ENCODE results near the gene CFAP20DC. TPM values are rescaled to one million over a fixed set of nuclear protein-coding genes. Genes with fewer than 3 reads are reported as not detected.

Gene CFAP20DC
- total RNA-seq, 1 donor from 2014 or later = 8.2 TPM

GRCh38 chr3:58946875-58947274 lies 103.0 kb downstream of the CFAP20DC start:
- DNase-seq (ENCODE audit: low read depth) = no peak
- Histone ChIP-seq H3K4me3 (ENCODE audit: low read depth, low read length) (no peak overlapping the region), H3K27me3 (ENCODE audit: control insufficient read depth, insufficient read depth, low read length) (no peaks in the 10 kb centered on the region), H3K36me3 (ENCODE audit: control insufficient read depth, insufficient read depth, low read length) (no peaks in the 10 kb centered on the region)
- TF ChIP-seq, protein P1, sequence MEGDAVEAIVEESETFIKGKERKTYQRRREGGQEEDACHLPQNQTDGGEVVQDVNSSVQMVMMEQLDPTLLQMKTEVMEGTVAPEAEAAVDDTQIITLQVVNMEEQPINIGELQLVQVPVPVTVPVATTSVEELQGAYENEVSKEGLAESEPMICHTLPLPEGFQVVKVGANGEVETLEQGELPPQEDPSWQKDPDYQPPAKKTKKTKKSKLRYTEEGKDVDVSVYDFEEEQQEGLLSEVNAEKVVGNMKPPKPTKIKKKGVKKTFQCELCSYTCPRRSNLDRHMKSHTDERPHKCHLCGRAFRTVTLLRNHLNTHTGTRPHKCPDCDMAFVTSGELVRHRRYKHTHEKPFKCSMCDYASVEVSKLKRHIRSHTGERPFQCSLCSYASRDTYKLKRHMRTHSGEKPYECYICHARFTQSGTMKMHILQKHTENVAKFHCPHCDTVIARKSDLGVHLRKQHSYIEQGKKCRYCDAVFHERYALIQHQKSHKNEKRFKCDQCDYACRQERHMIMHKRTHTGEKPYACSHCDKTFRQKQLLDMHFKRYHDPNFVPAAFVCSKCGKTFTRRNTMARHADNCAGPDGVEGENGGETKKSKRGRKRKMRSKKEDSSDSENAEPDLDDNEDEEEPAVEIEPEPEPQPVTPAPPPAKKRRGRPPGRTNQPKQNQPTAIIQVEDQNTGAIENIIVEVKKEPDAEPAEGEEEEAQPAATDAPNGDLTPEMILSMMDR (IDR thresholded peaks at IDR 0.05; ENCODE audit: insufficient read depth, low read length, poor library complexity, severe bottlenecking) = no peak

DNA sequence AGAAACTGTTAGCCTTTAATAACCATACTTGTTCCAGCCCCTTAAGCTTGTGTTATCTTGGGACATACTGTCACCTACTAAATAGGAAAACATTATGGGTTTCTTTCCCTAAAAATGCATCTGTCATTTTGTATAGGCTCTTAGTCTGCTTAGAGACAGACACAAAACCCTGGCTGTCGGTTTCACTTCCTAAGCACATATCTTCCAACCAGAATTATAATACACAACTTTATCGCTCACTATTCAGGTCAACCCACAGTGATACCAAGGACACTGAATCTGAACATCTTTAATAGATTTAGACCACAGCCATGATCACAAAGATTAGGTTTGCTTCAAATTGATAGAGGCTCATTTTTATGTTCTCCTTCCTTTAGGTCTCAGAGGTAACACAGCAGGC lies 111.8 kb downstream of the CFAP20DC start:
- Histone ChIP-seq H3K36me3 (ENCODE audit: control insufficient read depth, insufficient read depth, low read length) (no peaks in the 10 kb centered on the region), H3K27me3 (ENCODE audit: control insufficient read depth, insufficient read depth, low read length) (no peaks in the 10 kb centered on the region), H3K4me3 (ENCODE audit: low read depth, low read length) (no peak overlapping the region)
- TF ChIP-seq, protein P1 (IDR thresholded peaks at IDR 0.05; ENCODE audit: insufficient read depth, low read length, poor library complexity, severe bottlenecking) = no peak
- no peak for DNase-seq (ENCODE audit: low read depth)

DNA sequence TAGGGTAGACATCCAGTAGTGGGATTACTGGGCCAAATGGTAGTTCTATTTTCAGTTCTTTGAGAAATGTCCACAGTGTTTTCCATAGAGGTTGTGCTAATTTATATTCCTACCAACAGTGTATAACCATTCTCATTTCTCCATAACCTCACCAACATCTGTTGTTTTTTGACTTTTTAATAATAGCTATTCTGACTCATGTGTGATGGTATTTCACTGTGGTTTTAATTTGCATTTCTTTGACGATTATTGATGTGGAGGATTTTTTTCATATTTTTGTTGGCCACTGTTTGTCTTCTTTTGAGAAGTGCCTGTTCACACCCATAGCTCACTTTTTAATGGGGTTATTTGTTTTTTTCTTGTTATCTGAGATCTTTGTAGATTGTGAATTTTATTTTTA lies 125.2 kb downstream of the CFAP20DC start:
- no peak for DNase-seq (ENCODE audit: low read depth)
- no peaks in the 10 kb centered on the region for H3K27me3 ChIP-seq (ENCODE audit: control insufficient read depth, insufficient read depth, low read length)
- H3K4me3 ChIP-seq (ENCODE audit: low read depth, low read length) = no peak overlapping the region
- TF ChIP-seq, protein P1 (IDR thresholded peaks at IDR 0.05; ENCODE audit: insufficient read depth, low read length, poor library complexity, severe bottlenecking) = no peak
- H3K36me3 ChIP-seq (ENCODE audit: control insufficient read depth, insufficient read depth, low read length) = no peaks in the 10 kb centered on the region

GRCh38 chr3:58900386-58900785 lies 149.4 kb downstream of the CFAP20DC start:
- Histone ChIP-seq H3K36me3 (ENCODE audit: control insufficient read depth, insufficient read depth, low read length) (no peaks in the 10 kb centered on the region), H3K4me3 (ENCODE audit: low read depth, low read length) (no peak overlapping the region), H3K27me3 (ENCODE audit: control insufficient read depth, insufficient read depth, low read length) (no peaks in the 10 kb centered on the region)
- no peak for DNase-seq (ENCODE audit: low read depth)
- TF ChIP-seq, protein P1 (IDR thresholded peaks at IDR 0.05; ENCODE audit: insufficient read depth, low read length, poor library complexity, severe bottlenecking) = no peak

DNA sequence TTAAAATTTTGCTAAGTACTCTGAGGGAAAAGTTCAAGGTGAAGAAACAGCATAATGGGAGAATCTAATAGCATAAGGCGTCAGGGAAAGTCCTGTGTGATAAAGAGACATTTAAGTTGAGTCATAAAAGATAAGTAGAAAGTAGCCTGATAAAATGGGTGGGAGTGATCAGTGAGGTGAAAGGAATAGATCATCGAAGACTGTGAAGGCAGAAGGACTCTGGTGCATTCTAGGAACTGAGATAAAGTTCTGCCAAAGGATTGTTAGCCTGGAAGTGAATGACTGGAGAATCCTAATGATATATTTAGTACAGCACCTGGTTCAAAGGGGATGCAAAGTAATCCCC lies 149.9 kb downstream of the CFAP20DC start:
- TF ChIP-seq, protein P1 (IDR thresholded peaks at IDR 0.05; ENCODE audit: insufficient read depth, low read length, poor library complexity, severe bottlenecking) = no peak
- DNase-seq (ENCODE audit: low read depth) = no peak
- Histone ChIP-seq H3K27me3 (ENCODE audit: control insufficient read depth, insufficient read depth, low read length) (no peaks in the 10 kb centered on the region), H3K4me3 (ENCODE audit: low read depth, low read length) (no peak overlapping the region), H3K36me3 (ENCODE audit: control insufficient read depth, insufficient read depth, low read length) (no peaks in the 10 kb centered on the region)

DNA sequence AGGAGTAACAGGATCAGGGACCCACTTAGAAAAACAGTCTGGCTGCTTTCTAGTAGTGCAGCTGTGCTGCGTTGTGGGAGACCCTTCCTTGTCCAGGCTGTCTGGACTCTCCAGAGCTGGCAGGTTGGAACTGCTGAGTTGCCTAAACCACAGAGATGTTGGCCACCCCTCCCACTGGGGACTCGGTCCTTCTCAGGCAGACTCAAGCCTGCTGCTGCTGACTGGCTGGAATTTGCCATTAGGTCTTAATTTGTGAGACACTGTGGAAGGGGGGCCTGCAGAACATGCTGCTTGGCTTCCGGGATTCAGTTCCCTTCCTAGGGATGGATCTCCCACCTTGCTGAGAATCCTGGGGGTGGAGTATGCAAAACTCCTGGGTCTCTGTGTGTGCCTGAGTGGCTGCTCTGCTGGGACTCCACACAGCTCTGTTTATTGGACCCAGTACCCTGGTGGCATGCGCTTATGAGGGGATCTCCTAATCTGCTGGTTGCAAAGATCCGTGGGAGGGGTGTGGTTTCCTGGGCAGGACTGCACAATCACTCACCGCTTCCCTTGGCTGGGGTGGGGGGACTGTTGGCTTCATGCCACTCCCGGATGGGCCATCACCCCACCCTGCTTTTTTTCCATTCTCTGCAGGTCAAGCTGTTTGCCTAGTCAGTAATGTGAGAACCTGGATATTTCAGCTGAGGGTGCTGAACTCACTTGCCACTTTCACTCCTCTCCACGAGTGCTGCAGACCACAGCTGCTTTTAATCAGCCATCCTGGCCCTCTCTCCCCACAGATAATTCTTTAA lies 150.5 kb downstream of the CFAP20DC start:
- TF ChIP-seq, protein P1 (IDR thresholded peaks at IDR 0.05; ENCODE audit: insufficient read depth, low read length, poor library complexity, severe bottlenecking) = no peak
- no peak for DNase-seq (ENCODE audit: low read depth)

More for the DNA sequence above, 150.5 kb downstream of the CFAP20DC start:
- Histone ChIP-seq H3K27me3 (ENCODE audit: control insufficient read depth, insufficient read depth, low read length) (no peaks in the 10 kb centered on the region), H3K36me3 (ENCODE audit: control insufficient read depth, insufficient read depth, low read length) (no peaks in the 10 kb centered on the region), H3K4me3 (ENCODE audit: low read depth, low read length) (no peak overlapping the region)
